WTC11 (cell line): ENCODE results near the gene DCBLD2. TPM values are rescaled to one million over a fixed set of nuclear protein-coding genes. Genes with fewer than 3 reads are reported as not detected.
"Not testable (repeated sequence)": the region's sequence is repeated elsewhere in the genome, so short reads cannot be mapped to it uniquely, and the experiment has no call there.

Experiments used
- ATAC-seq: fragments of 200-7000 bp; cut with Tn5 transposase; 2 replicates; pipeline ENCODE4 v1.10.0; 2021; ENCODE audit warnings: mild to moderate bottlenecking, moderate library complexity
- CTCF ChIA-PET: fragments of 300-600 bp; sonication (Branson Sonifier 250); formaldehyde crosslinking; loops from one replicate; lab custom pipeline; 2021; ENCODE audit warnings: antibody characterized with exemption; lab: Charles Lee
- POLR2A ChIA-PET: fragments of 350-600 bp; sonication (Branson Sonifier 250); formaldehyde crosslinking; loops from one replicate; lab custom pipeline; 2021; ENCODE audit warnings: antibody characterized with exemption; lab: Charles Lee
- DNase-seq: peaks from one replicate; pipeline ENCODE4 v3.0.0; 2021; ENCODE audit warnings: low spot score
- H3K27ac Mint-ChIP-seq: 2 replicates; pipeline ENCODE4 v1.8.0; 2021; ENCODE audit warnings: mixed read lengths
- H3K27me3 Mint-ChIP-seq: 2 replicates; pipeline ENCODE4 v1.8.0; 2021; ENCODE audit warnings: low read depth, mild to moderate bottlenecking, moderate library complexity, mixed read lengths
- H3K36me3 Mint-ChIP-seq: 2 replicates; pipeline ENCODE4 v1.8.0; 2021; ENCODE audit warnings: mixed read lengths
- H3K4me1 Mint-ChIP-seq: 2 replicates; pipeline ENCODE4 v1.8.0; 2022; ENCODE audit warnings: mixed read lengths
- H3K4me3 Mint-ChIP-seq: 2 replicates; pipeline ENCODE4 v1.8.0; 2021; ENCODE audit warnings: mild to moderate bottlenecking, moderate library complexity, mixed read lengths
- H3K9me3 Mint-ChIP-seq: 2 replicates; pipeline ENCODE4 v1.8.0; 2021; ENCODE audit warnings: mixed read lengths
- ELF4 ChIP-seq: sonication (generic); formaldehyde crosslinking; IDR thresholded peaks from 2 replicates; pipeline ENCODE4 v1.8.1; 2022; ENCODE audit warnings: low read depth, mild to moderate bottlenecking, moderate library complexity, missing genetic modification reagents
- HMGA2 ChIP-seq: fragments of 250-450 bp; sonication (Bioruptor Pico); IDR thresholded peaks from 2 replicates; pipeline ENCODE4 v1.4.0; 2021; ENCODE audit warnings: mild to moderate bottlenecking, moderate library complexity
- KAT7 ChIP-seq: sonication (generic); formaldehyde crosslinking; IDR thresholded peaks from 2 replicates; pipeline ENCODE4 v1.8.1; 2023; ENCODE audit warnings: missing genetic modification reagents, mild to moderate bottlenecking, borderline replicate concordance
- SOX15 ChIP-seq: fragments of 250-450 bp; sonication (Bioruptor Pico); IDR thresholded peaks from 2 replicates; pipeline ENCODE4 v1.9.0; 2021; ENCODE audit warnings: mild to moderate bottlenecking
- ZNF263 ChIP-seq: sonication (generic); formaldehyde crosslinking; IDR thresholded peaks from 2 replicates; pipeline ENCODE4 v1.8.1; 2022; ENCODE audit warnings: low read depth, mild to moderate bottlenecking, moderate library complexity, missing genetic modification reagents
- ZNF671 ChIP-seq: fragments of 250-450 bp; sonication (Bioruptor Pico); IDR thresholded peaks from 2 replicates; pipeline ENCODE4 v1.8.0; 2021; ENCODE audit warnings: mild to moderate bottlenecking
- total RNA-seq: library from RNA; stranded (reverse); gene quantifications from 3 replicates; pipeline ENCODE4 v1.2.3, GENCODE V29; 2021
- TF ChIP-seq, protein P1 (sequence below): sonication (generic); formaldehyde crosslinking; IDR thresholded peaks from 2 replicates; pipeline ENCODE4 v1.8.1; 2022; ENCODE audit warnings: mild to moderate bottlenecking, moderate library complexity, missing genetic modification reagents
- TF ChIP-seq, protein P2 (sequence below): sonication (generic); formaldehyde crosslinking; conservative IDR thresholded peaks from 2 replicates; pipeline ENCODE4 v1.8.1; 2022; ENCODE audit warnings: mild to moderate bottlenecking, missing genetic modification reagents
- TF ChIP-seq, protein P3 (sequence below): sonication (generic); formaldehyde crosslinking; IDR thresholded peaks from 2 replicates; pipeline ENCODE4 v1.8.0; 2022; ENCODE audit warnings: mild to moderate bottlenecking, missing genetic modification reagents
- TF ChIP-seq, protein P4 (sequence below): sonication (generic); formaldehyde crosslinking; IDR thresholded peaks from 2 replicates; pipeline ENCODE4 v1.8.1; 2023; ENCODE audit warnings: mild to moderate bottlenecking, missing genetic modification reagents, moderate library complexity
- TF ChIP-seq, protein P5 (sequence below): sonication (generic); formaldehyde crosslinking; IDR thresholded peaks from 2 replicates; pipeline ENCODE4 v1.8.1; 2022; ENCODE audit warnings: missing genetic modification reagents, borderline replicate concordance
- TF ChIP-seq, protein P6 (sequence below): sonication (generic); formaldehyde crosslinking; IDR thresholded peaks from 2 replicates; pipeline ENCODE4 v1.8.1; 2023; ENCODE audit warnings: mild to moderate bottlenecking, missing genetic modification reagents, borderline replicate concordance

The DCBLD2 gene
- total RNA-seq, 1 experiment from 2014 or later, result 47.9 TPM

DNA sequence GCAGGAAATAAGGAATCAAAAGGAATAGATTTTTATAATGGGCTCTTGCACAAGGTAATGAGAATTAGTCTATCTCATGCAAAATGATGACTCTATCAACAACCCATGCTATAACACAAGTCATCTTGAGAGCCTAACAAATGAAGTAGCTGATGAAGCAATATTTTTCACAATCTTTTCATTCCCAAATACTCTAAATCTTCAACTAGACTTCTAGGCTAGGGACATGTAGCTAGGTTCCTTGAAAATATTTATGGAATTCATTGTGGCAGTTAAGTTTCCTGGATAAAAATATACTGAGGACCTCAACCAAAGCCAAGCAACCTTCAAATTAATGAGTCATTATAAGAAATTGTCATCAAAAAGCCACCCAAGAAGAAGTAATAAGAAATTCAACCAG is 55.4 kb downstream of the DCBLD2 start (continued):
- TF ChIP-seq ELF4, result no peak
- TF ChIP-seq, protein P1, sequence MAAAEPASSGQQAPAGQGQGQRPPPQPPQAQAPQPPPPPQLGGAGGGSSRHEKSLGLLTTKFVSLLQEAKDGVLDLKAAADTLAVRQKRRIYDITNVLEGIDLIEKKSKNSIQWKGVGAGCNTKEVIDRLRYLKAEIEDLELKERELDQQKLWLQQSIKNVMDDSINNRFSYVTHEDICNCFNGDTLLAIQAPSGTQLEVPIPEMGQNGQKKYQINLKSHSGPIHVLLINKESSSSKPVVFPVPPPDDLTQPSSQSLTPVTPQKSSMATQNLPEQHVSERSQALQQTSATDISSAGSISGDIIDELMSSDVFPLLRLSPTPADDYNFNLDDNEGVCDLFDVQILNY (CRISPR knock-in tag), result no peak
- TF ChIP-seq, all 79 proteins: peak for 0

DNA sequence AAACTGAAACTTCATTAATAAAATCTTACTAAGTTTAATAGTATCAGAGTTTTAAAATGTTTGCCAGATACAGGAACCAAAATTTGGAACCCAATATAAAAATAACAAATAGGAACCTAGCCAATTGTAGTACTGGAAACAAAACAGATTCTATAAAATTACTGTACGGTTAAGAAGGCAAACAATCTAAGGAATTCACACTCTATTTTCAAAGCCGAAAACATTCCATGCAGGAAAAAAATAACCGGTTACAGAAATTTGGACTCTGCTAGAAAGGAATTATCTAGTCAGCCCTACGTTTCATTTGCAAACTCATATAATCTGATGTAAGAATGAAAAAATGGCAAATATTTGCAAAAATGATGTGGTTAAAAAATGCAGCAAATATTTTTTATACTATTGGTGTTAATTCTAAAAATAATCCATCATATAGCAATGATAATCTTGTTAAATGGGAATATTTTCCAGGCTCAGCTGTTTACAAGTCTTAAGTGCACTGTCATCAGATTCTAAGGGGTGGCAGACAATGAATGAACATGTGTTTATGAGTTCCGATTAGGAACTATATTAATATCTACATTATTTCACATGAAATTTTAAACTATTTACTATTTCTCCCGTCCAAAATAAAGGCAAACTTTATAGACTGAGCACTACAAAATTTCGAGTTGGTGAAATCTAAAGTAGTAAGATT is 58.1 kb downstream of the DCBLD2 start:
- H3K27ac Mint-ChIP-seq, result no peak overlapping the region
- no peak overlapping the region for H3K4me3 Mint-ChIP-seq
- CTCF ChIA-PET, result no interaction called here
- peaks cover 32% of the 10 kb centered on the region for H3K36me3 Mint-ChIP-seq
- DNase-seq (no peak), ATAC-seq (no peak)
- no peak for TF ChIP-seq HMGA2 (CRISPR knock-in tag)
- TF ChIP-seq, protein P2, sequence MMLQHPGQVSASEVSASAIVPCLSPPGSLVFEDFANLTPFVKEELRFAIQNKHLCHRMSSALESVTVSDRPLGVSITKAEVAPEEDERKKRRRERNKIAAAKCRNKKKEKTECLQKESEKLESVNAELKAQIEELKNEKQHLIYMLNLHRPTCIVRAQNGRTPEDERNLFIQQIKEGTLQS (CRISPR knock-in tag), result no peak
- TF ChIP-seq, protein P3, sequence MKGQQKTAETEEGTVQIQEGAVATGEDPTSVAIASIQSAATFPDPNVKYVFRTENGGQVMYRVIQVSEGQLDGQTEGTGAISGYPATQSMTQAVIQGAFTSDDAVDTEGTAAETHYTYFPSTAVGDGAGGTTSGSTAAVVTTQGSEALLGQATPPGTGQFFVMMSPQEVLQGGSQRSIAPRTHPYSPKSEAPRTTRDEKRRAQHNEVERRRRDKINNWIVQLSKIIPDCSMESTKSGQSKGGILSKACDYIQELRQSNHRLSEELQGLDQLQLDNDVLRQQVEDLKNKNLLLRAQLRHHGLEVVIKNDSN (CRISPR knock-in tag), result no peak
- no peak for TF ChIP-seq ZNF671 (CRISPR knock-in tag)
- no peak for TF ChIP-seq SOX15 (CRISPR knock-in tag)
- TF ChIP-seq KAT7 (CRISPR knock-in tag), result no peak
- H3K9me3 Mint-ChIP-seq, result peaks cover 17% of the 10 kb centered on the region
- no peaks in the 10 kb centered on the region for H3K27me3 Mint-ChIP-seq
- POLR2A ChIA-PET, result no interaction called here
- no peaks in the 10 kb centered on the region for H3K4me1 Mint-ChIP-seq

DNA sequence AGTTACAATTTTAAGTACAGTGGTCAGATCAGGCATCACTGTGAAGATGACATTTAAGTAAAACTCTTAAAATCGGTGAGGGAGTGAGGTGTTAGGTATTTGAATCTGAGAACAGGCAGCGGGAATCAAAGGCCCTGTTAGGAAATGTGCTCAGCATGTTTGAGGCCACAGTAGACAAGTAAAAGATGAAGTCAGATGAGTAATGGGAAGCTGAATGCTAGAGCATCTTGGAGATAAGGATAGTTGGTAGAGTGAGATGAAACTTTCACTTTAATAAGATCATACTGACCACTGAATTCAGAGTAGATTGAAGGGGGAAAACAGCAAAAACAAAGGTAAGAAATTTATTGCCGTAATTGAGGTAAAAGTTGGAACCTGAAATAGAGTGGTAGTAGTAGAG is 61.6 kb downstream of the DCBLD2 start:
- no peak overlapping the region for H3K27ac Mint-ChIP-seq
- ATAC-seq, result no peak

DNA sequence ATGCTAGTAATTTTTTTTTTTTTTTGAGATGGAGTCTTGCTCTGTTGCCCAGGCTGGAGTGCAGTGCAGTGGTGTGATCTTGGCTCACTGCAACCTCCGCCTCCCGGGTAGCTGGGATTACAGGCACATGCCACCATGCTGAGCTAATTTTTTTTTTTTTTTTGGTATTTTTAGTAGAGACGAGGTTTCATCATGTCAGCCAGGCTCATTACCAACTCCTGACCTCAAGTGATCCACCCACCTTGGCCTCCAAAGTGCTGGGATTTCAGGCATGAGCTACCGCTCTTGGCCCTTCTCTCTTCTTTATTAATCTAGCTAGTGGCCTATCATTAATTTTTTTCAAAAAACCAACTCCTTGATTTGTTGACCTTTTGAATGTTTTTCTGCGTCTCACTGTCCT is 70.4 kb downstream of the DCBLD2 start:
- POLR2A ChIA-PET, H3K4me3 Mint-ChIP-seq, H3K4me1 Mint-ChIP-seq, H3K27me3 Mint-ChIP-seq, H3K27ac Mint-ChIP-seq, DNase-seq, ATAC-seq: not testable (repeated sequence)
- CTCF ChIA-PET, result interaction anchor here (0.7 kb wide), 1 partner anchor 70 kb away, joined by 4 read pairs; the partner anchor contains the start of gene DCBLD2
- H3K9me3 Mint-ChIP-seq, result peaks cover 45% of the 10 kb centered on the region
- peaks cover 42% of the 10 kb centered on the region for H3K36me3 Mint-ChIP-seq

More for the DNA sequence above, 61.6 kb downstream of the DCBLD2 start:
- peaks cover 28% of the 10 kb centered on the region for H3K36me3 Mint-ChIP-seq
- peaks cover 13% of the 10 kb centered on the region for H3K9me3 Mint-ChIP-seq
- no peak overlapping the region for H3K4me3 Mint-ChIP-seq
- ChIA-PET CTCF (no interaction called here), POLR2A (no interaction called here)
- H3K27me3 Mint-ChIP-seq, result no peaks in the 10 kb centered on the region
- TF ChIP-seq, protein P4, sequence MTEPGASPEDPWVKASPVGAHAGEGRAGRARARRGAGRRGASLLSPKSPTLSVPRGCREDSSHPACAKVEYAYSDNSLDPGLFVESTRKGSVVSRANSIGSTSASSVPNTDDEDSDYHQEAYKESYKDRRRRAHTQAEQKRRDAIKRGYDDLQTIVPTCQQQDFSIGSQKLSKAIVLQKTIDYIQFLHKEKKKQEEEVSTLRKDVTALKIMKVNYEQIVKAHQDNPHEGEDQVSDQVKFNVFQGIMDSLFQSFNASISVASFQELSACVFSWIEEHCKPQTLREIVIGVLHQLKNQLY (CRISPR knock-in tag), result no peak
- TF ChIP-seq, protein P5, sequence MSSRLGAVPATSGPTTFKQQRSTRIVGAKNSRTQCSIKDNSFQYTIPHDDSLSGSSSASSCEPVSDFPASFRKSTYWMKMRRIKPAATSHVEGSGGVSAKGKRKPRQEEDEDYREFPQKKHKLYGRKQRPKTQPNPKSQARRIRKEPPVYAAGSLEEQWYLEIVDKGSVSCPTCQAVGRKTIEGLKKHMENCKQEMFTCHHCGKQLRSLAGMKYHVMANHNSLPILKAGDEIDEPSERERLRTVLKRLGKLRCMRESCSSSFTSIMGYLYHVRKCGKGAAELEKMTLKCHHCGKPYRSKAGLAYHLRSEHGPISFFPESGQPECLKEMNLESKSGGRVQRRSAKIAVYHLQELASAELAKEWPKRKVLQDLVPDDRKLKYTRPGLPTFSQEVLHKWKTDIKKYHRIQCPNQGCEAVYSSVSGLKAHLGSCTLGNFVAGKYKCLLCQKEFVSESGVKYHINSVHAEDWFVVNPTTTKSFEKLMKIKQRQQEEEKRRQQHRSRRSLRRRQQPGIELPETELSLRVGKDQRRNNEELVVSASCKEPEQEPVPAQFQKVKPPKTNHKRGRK (CRISPR knock-in tag), result no peak
- TF ChIP-seq ZNF263 (CRISPR knock-in tag), result no peak
- TF ChIP-seq, protein P6, sequence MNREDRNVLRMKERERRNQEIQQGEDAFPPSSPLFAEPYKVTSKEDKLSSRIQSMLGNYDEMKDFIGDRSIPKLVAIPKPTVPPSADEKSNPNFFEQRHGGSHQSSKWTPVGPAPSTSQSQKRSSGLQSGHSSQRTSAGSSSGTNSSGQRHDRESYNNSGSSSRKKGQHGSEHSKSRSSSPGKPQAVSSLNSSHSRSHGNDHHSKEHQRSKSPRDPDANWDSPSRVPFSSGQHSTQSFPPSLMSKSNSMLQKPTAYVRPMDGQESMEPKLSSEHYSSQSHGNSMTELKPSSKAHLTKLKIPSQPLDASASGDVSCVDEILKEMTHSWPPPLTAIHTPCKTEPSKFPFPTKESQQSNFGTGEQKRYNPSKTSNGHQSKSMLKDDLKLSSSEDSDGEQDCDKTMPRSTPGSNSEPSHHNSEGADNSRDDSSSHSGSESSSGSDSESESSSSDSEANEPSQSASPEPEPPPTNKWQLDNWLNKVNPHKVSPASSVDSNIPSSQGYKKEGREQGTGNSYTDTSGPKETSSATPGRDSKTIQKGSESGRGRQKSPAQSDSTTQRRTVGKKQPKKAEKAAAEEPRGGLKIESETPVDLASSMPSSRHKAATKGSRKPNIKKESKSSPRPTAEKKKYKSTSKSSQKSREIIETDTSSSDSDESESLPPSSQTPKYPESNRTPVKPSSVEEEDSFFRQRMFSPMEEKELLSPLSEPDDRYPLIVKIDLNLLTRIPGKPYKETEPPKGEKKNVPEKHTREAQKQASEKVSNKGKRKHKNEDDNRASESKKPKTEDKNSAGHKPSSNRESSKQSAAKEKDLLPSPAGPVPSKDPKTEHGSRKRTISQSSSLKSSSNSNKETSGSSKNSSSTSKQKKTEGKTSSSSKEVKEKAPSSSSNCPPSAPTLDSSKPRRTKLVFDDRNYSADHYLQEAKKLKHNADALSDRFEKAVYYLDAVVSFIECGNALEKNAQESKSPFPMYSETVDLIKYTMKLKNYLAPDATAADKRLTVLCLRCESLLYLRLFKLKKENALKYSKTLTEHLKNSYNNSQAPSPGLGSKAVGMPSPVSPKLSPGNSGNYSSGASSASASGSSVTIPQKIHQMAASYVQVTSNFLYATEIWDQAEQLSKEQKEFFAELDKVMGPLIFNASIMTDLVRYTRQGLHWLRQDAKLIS (CRISPR knock-in tag), result no peak
- H3K4me1 Mint-ChIP-seq, result no peaks in the 10 kb centered on the region
- no peak for DNase-seq
